Endothelial cell of umbilical vein (primary cell): ENCODE results near the gene ABLIM2. TPM values are rescaled to one million over a fixed set of nuclear protein-coding genes. Genes with fewer than 3 reads are reported as not detected.

Source experiments
- BruUV-seq: library from RNA; stranded (reverse); fragments of 400-500 nt; replicated peaks from 2 replicates; lab custom pipeline; 2021; lab: Mats Ljungman, UMichigan
- CTCF ChIA-PET: fragments of 300-600, 350-600 bp; sonication (Branson Sonifier 250); formaldehyde crosslinking; loops from one replicate; lab custom pipeline; 2021; ENCODE audit warnings: antibody characterized with exemption, inconsistent platforms; lab: Charles Lee
- POLR2A ChIA-PET: fragments of 300-600, 350-600 bp; sonication (Branson Sonifier 250); formaldehyde crosslinking; loops from one replicate; lab custom pipeline; 2021; ENCODE audit warnings: antibody characterized with exemption, inconsistent platforms; lab: Charles Lee
- DNase-seq: peaks from one replicate; pipeline ENCODE4 v3.0.0-alpha.2; 2011; ENCODE audit warnings: low read depth, low spot score
- FAIRE-seq: peaks from 2 replicates; lab custom pipeline; 2011; peaks lifted over from hg19 to GRCh38; lab: Jason Lieb, UNC
- H2AFZ ChIP-seq: 2 replicates; pipeline ENCODE4 v1.6.0; 2012; ENCODE audit warnings: low read depth, low read length, control low read depth, inconsistent platforms
- H3K27ac ChIP-seq: 2 replicates; pipeline ENCODE4 v1.5.1; 2011; ENCODE audit warnings: low read depth, mild to moderate bottlenecking, control low read depth, low read length, moderate library complexity; ENCODE audit not compliant: insufficient read depth
- H3K27me3 ChIP-seq, 2 experiments: 2 replicates each; pipeline versions ENCODE4 v1.6.0 to v1.6.1; 2011; ENCODE audit warnings: low read length in 2 of 2, mixed read lengths in 1 of 2; ENCODE audit not compliant: control insufficient read depth in 2 of 2, insufficient read depth in 2 of 2
- H3K36me3 ChIP-seq, 2 experiments: 2 replicates in 1 of 2; 3 replicates in 1 of 2; pipeline ENCODE4 v1.5.1; 2011; ENCODE audit warnings: low read length in 2 of 2, mild to moderate bottlenecking in 1 of 2, moderate library complexity in 1 of 2; ENCODE audit not compliant: control insufficient read depth in 2 of 2, insufficient read depth in 2 of 2; ENCODE audit errors: extremely low read depth in 1 of 2
- H3K4me1 ChIP-seq: 3 replicates; pipeline ENCODE4 v1.5.1; 2011; ENCODE audit warnings: mild to moderate bottlenecking, low read length; ENCODE audit not compliant: control insufficient read depth, insufficient read depth; ENCODE audit errors: extremely low read depth
- H3K4me2 ChIP-seq: 2 replicates; pipeline ENCODE4 v1.6.1; 2011; ENCODE audit warnings: low read length, control low read depth, mixed read lengths; ENCODE audit not compliant: insufficient read depth
- H3K4me3 ChIP-seq, 3 experiments: fragments of 200-600 bp in 1 of 3; sonication (generic), shearing (Covaris generic) in 1 of 3; replicated peaks in 1 of 3; 2 replicates each; pipeline ENCODE4 v1.5.1; 2011 to 2016; ENCODE audit warnings: control low read depth in 3 of 3, low read length in 3 of 3, mild to moderate bottlenecking in 2 of 3, inconsistent platforms in 1 of 3, low read depth in 1 of 3, moderate library complexity in 1 of 3; ENCODE audit not compliant: insufficient read depth in 1 of 3
- H3K79me2 ChIP-seq: 2 replicates; pipeline ENCODE4 v1.6.0; 2012; ENCODE audit warnings: low read length, inconsistent platforms; ENCODE audit not compliant: control insufficient read depth, insufficient read depth
- H3K9ac ChIP-seq: replicated peaks from 2 replicates; pipeline ENCODE3; 2011; ENCODE audit warnings: low read length, control low read depth; ENCODE audit not compliant: insufficient read depth; ENCODE audit errors: extremely low read depth
- H3K9me1 ChIP-seq: replicated peaks from 3 replicates; pipeline ENCODE4 v1.6.0; 2011; ENCODE audit warnings: mild to moderate bottlenecking, low read length; ENCODE audit not compliant: control insufficient read depth, insufficient read depth; ENCODE audit errors: extremely low read depth
- H3K9me3 ChIP-seq: replicated peaks from 2 replicates; pipeline ENCODE4 v1.5.1; 2012; ENCODE audit warnings: low read length, inconsistent platforms; ENCODE audit not compliant: control insufficient read depth, insufficient read depth
- H4K20me1 ChIP-seq: replicated peaks from 2 replicates; pipeline ENCODE3; 2011; ENCODE audit warnings: mild to moderate bottlenecking, low read length; ENCODE audit not compliant: control insufficient read depth, insufficient read depth; ENCODE audit errors: extremely low read depth
- EZH2 ChIP-seq: IDR thresholded peaks from 2 replicates; pipeline ENCODE4 v1.6.1; 2012; ENCODE audit warnings: borderline replicate concordance, low read depth, mild to moderate bottlenecking, moderate library complexity, low read length, inconsistent platforms; ENCODE audit not compliant: severe bottlenecking
- FOS ChIP-seq: IDR thresholded peaks from 2 replicates; pipeline ENCODE4 v1.6.1; 2011; ENCODE audit warnings: mild to moderate bottlenecking, low read length, moderate library complexity, borderline replicate concordance; ENCODE audit not compliant: insufficient read depth
- GATA2 ChIP-seq: IDR thresholded peaks from 2 replicates; pipeline ENCODE4 v1.7.0; 2011; ENCODE audit warnings: low read depth, mild to moderate bottlenecking, moderate library complexity, mixed read lengths, low read length; ENCODE audit not compliant: insufficient read length, insufficient read depth
- JUN ChIP-seq: IDR thresholded peaks from 2 replicates; pipeline ENCODE4 v1.6.1; 2011; ENCODE audit warnings: borderline replicate concordance, low read depth; ENCODE audit not compliant: insufficient read length, insufficient read depth
- MYC ChIP-seq: IDR thresholded peaks from one replicate; pipeline ENCODE4 v1.6.1; 2011; ENCODE audit warnings: mild to moderate bottlenecking, low read depth, low read length
- POLR2A ChIP-seq: IDR thresholded peaks from 2 replicates; pipeline ENCODE4 v1.6.1; 2012; ENCODE audit warnings: low read depth, mild to moderate bottlenecking, control low read depth, low read length
- POLR2AphosphoS5 ChIP-seq: IDR thresholded peaks from 2 replicates; pipeline ENCODE4 v1.6.1; 2012; ENCODE audit warnings: low read depth, mild to moderate bottlenecking, control low read depth, low read length, moderate library complexity; ENCODE audit not compliant: insufficient read depth
- dilution Hi-C: fragments of 300-500 bp; cut with MboI; formaldehyde crosslinking; loops from one replicate; pipeline ENCODE4 v1.15.0; 2019; ENCODE audit warnings: low sequenced_read_pairs; ENCODE audit not compliant: extremely low pct_ligation_motif_present
- intact Hi-C: fragments of 100-400 bp; cut with micrococcal nuclease; formaldehyde crosslinking; loops from one replicate; pipeline ENCODE4 v1.10.0; 2022
- polyA plus RNA-seq, 4 experiments: library from polyadenylated mRNA; depleted of rRNA in 3 of 4; stranded (reverse) in 3 of 4; unstranded in 1 of 4; fragments of >200 nt; gene quantifications; 2 replicates each; pipeline versions ENCODE4 v1.2.1 to v1.2.3, GENCODE V29; 2011 to 2012; ENCODE audit warnings: missing spikeins in 1 of 4
- total RNA-seq: library from RNA; stranded (reverse); gene quantifications from 2 replicates; pipeline ENCODE4 v1.2.3, GENCODE V29; 2021
- TF ChIP-seq, protein P1 (sequence below), 2 donors: IDR thresholded peaks; 1 replicate in 1 of 2; 2 replicates in 1 of 2; pipeline ENCODE4 v1.5.1; 2011; ENCODE audit warnings: low read length in 2 of 2, mild to moderate bottlenecking in 2 of 2, moderate library complexity in 2 of 2, control low read depth in 1 of 2, inconsistent platforms in 1 of 2, low read depth in 1 of 2; ENCODE audit not compliant: insufficient read depth in 1 of 2; ENCODE audit errors: extremely low read depth in 1 of 2
- TF ChIP-seq, protein P2 (sequence below): IDR thresholded peaks from 2 replicates; pipeline ENCODE4 v1.6.1; 2011; ENCODE audit not compliant: insufficient read depth, insufficient read length

Gene ABLIM2
- total and polyA plus RNA-seq, 2 donors (not counting 3 experiments of a cell fraction or from before 2014, with no cell fraction given), result 0.28 to 0.66 TPM

DNA sequence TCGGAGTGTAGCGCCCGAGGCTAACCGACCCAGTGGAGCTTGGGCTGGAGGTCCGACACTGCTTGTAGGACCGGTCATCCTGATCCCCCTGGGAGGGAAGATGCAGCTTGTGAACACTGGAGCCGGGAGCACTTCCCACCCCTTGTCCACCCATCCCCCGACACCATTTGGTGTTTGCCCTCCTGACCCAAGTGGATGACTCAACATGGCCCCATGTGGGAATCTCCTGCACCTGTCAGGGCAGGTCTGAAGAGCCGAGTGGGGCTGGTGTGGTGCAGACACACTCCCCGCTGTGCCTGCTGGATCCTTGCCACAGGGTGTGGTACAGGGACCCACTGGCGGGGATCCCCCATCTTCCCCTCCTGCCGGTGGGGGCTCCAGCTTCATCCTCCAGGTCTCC, 128.9 kb downstream of the ABLIM2 start:
- intact Hi-C loops, result loop anchor here (10.0 kb wide), 1 partner anchor 65 kb away; no protein-coding TSS in a partner anchor
- no peak overlapping the region for H2AFZ ChIP-seq
- dilution Hi-C loops, result no loop called here
- DNase-seq (no peak), FAIRE-seq (no peak)
- no peak overlapping the region for H3K9ac ChIP-seq
- peaks cover 0 to 2% of the 10 kb centered on the region in 2 experiments for H3K27me3 ChIP-seq
- no peak for TF ChIP-seq POLR2AphosphoS5
- no peak overlapping the region for H3K27ac ChIP-seq
- ChIA-PET CTCF (interaction anchor here (1.3 kb wide), 1 partner anchor 14 kb away, joined by 4 read pairs; no protein-coding TSS in a partner anchor), POLR2A (no interaction called here)
- H3K9me3 ChIP-seq, result no peaks in the 10 kb centered on the region
- H3K36me3 ChIP-seq, result no peaks in the 10 kb centered on the region
- H3K4me3 ChIP-seq, result no peak overlapping the region
- H3K4me2 ChIP-seq, result no peak overlapping the region
- no peaks in the 10 kb centered on the region for H3K9me1 ChIP-seq
- no TSS peak for BruUV-seq
- no peaks in the 10 kb centered on the region for H4K20me1 ChIP-seq
- H3K79me2 ChIP-seq, result no peaks in the 10 kb centered on the region
- H3K4me1 ChIP-seq, result no peaks in the 10 kb centered on the region

DNA sequence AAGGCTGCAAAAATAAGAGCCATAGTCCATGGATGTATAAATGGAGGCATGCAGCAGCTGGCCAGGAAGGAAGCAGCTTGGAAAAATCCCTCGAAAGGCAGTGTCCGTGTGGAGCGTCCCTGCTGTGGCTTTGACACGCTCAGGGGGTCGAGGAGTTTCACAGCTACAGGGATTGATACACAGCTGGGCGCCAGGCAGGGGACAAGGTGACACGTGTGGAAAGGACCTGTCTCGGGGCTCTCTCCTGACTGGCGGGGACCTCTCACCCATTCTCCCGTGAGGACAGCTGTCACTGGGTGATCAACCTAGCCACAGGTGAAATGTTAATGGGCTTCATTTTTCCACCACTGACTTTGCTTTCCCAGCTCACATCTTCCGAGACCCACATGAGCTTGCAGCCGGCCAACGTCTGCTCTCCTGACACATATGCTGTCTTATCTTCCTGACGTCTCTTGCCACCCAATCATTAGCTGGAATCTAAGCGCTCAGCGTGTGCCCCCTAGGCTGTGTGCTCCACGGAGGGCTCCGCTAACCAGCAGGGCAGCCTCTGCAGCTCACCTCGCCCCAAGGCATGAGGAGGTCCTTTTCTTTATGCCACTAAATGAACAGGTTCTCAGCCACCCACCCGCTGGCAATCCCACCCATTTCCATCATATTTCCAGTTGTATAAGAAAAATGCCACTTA, 129.6 kb downstream of the ABLIM2 start:
- intact Hi-C loops (no loop called here), dilution Hi-C loops (no loop called here)
- POLR2A ChIA-PET, result no interaction called here

More for the DNA sequence above, 129.6 kb downstream of the ABLIM2 start:
- Histone ChIP-seq H3K27me3 (peaks cover 0 to 2% of the 10 kb centered on the region in 2 experiments), H3K9me3 (no peaks in the 10 kb centered on the region), H3K9ac (no peak overlapping the region), H3K4me3 (no peak overlapping the region), H3K36me3 (no peaks in the 10 kb centered on the region), H2AFZ (no peak overlapping the region), H3K4me1 (no peaks in the 10 kb centered on the region), H3K9me1 (no peaks in the 10 kb centered on the region), H3K4me2 (no peak overlapping the region), H3K27ac (no peak overlapping the region), H4K20me1 (no peaks in the 10 kb centered on the region), H3K79me2 (no peaks in the 10 kb centered on the region)
- CTCF ChIA-PET, result interaction anchor here (0.7 to 1.3 kb wide), 2 partner anchors 13 to 686 kb away, joined by 3 to 4 read pairs; no protein-coding TSS in a partner anchor
- DNase-seq, result no peak
- BruUV-seq, result no TSS peak
- FAIRE-seq, result no peak
- no peak for TF ChIP-seq POLR2A
- no peak for TF ChIP-seq POLR2AphosphoS5
- no peak for TF ChIP-seq FOS
- TF ChIP-seq JUN, result no peak
- TF ChIP-seq, protein P1, sequence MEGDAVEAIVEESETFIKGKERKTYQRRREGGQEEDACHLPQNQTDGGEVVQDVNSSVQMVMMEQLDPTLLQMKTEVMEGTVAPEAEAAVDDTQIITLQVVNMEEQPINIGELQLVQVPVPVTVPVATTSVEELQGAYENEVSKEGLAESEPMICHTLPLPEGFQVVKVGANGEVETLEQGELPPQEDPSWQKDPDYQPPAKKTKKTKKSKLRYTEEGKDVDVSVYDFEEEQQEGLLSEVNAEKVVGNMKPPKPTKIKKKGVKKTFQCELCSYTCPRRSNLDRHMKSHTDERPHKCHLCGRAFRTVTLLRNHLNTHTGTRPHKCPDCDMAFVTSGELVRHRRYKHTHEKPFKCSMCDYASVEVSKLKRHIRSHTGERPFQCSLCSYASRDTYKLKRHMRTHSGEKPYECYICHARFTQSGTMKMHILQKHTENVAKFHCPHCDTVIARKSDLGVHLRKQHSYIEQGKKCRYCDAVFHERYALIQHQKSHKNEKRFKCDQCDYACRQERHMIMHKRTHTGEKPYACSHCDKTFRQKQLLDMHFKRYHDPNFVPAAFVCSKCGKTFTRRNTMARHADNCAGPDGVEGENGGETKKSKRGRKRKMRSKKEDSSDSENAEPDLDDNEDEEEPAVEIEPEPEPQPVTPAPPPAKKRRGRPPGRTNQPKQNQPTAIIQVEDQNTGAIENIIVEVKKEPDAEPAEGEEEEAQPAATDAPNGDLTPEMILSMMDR (IDR thresholded peaks at IDR 0.05; ENCODE audit: extremely low read depth in 1 of 2, insufficient read depth in 1 of 2, low read depth in 1 of 2, low read length in 2 of 2), result no peak
- TF ChIP-seq, protein P2, sequence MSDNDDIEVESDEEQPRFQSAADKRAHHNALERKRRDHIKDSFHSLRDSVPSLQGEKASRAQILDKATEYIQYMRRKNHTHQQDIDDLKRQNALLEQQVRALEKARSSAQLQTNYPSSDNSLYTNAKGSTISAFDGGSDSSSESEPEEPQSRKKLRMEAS, result no peak
- TF ChIP-seq MYC, result no peak
- TF ChIP-seq GATA2, result no peak
- TF ChIP-seq EZH2, result no peak
